IMR-90 (cell line): Measurements from ENCODE around the gene CLSTN1.

Experiments
- MAZ ChIP-seq: IDR thresholded peaks from 2 replicates; pipeline ENCODE4 v1.6.1; 2012; ENCODE audit warnings: low read depth, mild to moderate bottlenecking, low read length, improper control_type of control experiment, moderate library complexity, borderline replicate concordance
- RCOR1 ChIP-seq: IDR thresholded peaks from 2 replicates; pipeline ENCODE4 v1.6.1; 2012; ENCODE audit warnings: mild to moderate bottlenecking, low read length, improper control_type of control experiment; ENCODE audit not compliant: insufficient replicate concordance
- TF ChIP-seq, protein P1 (sequence below): conservative IDR thresholded peaks from 2 replicates; pipeline ENCODE4 v1.5.1; 2012; ENCODE audit warnings: mild to moderate bottlenecking, low read depth, low read length, improper control_type of control experiment

DNA sequence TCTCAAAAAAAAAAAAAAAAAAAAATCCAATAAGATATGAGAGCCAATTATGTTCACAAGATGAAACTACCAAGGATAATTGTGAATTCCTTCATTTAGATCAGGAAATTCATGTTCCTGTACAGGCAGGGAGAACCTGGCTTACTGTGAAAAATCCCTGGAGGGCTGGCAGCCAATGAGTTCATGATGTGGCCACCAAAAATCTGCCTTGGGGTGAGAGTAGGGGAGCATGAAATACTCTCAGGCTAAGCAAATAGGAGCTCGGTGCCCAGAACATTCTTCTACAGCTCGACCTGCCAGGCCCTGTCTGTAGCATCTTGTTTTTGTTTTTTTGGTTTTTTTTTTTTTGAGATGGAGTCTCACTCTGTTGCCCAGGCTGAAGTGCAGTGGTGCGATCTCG, 122.1 kb downstream of the CLSTN1 start:
- TF ChIP-seq, protein P1, sequence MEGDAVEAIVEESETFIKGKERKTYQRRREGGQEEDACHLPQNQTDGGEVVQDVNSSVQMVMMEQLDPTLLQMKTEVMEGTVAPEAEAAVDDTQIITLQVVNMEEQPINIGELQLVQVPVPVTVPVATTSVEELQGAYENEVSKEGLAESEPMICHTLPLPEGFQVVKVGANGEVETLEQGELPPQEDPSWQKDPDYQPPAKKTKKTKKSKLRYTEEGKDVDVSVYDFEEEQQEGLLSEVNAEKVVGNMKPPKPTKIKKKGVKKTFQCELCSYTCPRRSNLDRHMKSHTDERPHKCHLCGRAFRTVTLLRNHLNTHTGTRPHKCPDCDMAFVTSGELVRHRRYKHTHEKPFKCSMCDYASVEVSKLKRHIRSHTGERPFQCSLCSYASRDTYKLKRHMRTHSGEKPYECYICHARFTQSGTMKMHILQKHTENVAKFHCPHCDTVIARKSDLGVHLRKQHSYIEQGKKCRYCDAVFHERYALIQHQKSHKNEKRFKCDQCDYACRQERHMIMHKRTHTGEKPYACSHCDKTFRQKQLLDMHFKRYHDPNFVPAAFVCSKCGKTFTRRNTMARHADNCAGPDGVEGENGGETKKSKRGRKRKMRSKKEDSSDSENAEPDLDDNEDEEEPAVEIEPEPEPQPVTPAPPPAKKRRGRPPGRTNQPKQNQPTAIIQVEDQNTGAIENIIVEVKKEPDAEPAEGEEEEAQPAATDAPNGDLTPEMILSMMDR = no peak
- TF ChIP-seq MAZ (no peak), RCOR1 (no peak)
